Hepatocyte (in vitro differentiated cells): ENCODE results near the gene GPN1. TPM values are rescaled to one million over a fixed set of nuclear protein-coding genes. Genes with fewer than 3 reads are reported as not detected.
"Not testable (repeated sequence)": the region's sequence is repeated elsewhere in the genome, so short reads cannot be mapped to it uniquely, and the experiment has no call there.

ENCODE experiments used
- DNase-seq: peaks from one replicate; pipeline ENCODE4 v3.0.0-alpha.2; 2016; ENCODE audit warnings: low spot score
- H2AFZ ChIP-seq: fragments of 200-600 bp; sonication (generic); 2 replicates; pipeline ENCODE4 v1.6.0; 2016; ENCODE audit warnings: antibody characterized with exemption, mild to moderate bottlenecking
- H3K27ac ChIP-seq: fragments of 200-600 bp; sonication (generic); 2 replicates; pipeline ENCODE4 v1.5.1; 2016; ENCODE audit warnings: mild to moderate bottlenecking
- H3K27me3 ChIP-seq: fragments of 200-600 bp; sonication (generic); 2 replicates; pipeline ENCODE4 v1.6.1; 2016
- H3K36me3 ChIP-seq: fragments of 200-600 bp; sonication (generic); replicated peaks from 2 replicates; pipeline ENCODE4 v1.5.1; 2016; ENCODE audit warnings: low read depth; ENCODE audit not compliant: insufficient read depth
- H3K4me1 ChIP-seq: fragments of 200-600 bp; sonication (generic); 2 replicates; pipeline ENCODE4 v1.5.1; 2016; ENCODE audit warnings: mild to moderate bottlenecking, moderate library complexity; ENCODE audit not compliant: insufficient read depth
- H3K4me2 ChIP-seq: fragments of 200-600 bp; sonication (generic); 2 replicates; pipeline ENCODE4 v1.6.0; 2016
- H3K4me3 ChIP-seq: fragments of 200-600 bp; sonication (generic); 2 replicates; pipeline ENCODE4 v1.5.1; 2016; ENCODE audit warnings: mild to moderate bottlenecking
- H3K79me2 ChIP-seq: fragments of 200-600 bp; sonication (generic); 2 replicates; pipeline ENCODE4 v1.6.0; 2017; ENCODE audit warnings: mild to moderate bottlenecking
- H3K9me2 ChIP-seq: fragments of 200-600 bp; sonication (generic); replicated peaks from 2 replicates; pipeline ENCODE4 v1.6.0; 2017; ENCODE audit warnings: mild to moderate bottlenecking; ENCODE audit not compliant: insufficient read depth
- H3K9me3 ChIP-seq: fragments of 200-600 bp; sonication (generic); 2 replicates; pipeline ENCODE4 v1.5.1; 2016; ENCODE audit warnings: low read depth, mild to moderate bottlenecking
- H4K20me1 ChIP-seq: fragments of 200-600 bp; sonication (generic); 2 replicates; pipeline ENCODE4 v1.6.0; 2016; ENCODE audit warnings: mild to moderate bottlenecking; ENCODE audit not compliant: insufficient read depth, poor library complexity, severe bottlenecking
- EZH2 ChIP-seq: fragments of 200-600 bp; sonication (generic); IDR thresholded peaks from 2 replicates; pipeline ENCODE4 v1.6.1; 2016; ENCODE audit warnings: antibody characterized with exemption, mild to moderate bottlenecking, borderline replicate concordance
- EZH2phosphoT487 ChIP-seq: fragments of 200-600 bp; sonication (generic); IDR thresholded peaks from one replicate; pipeline ENCODE4 v1.6.1; 2018; ENCODE audit warnings: antibody characterized with exemption, mild to moderate bottlenecking, low read depth, moderate library complexity; ENCODE audit not compliant: unreplicated experiment, severe bottlenecking
- WGBS: methylation state at CpG from one replicate; pipeline ENCODE4 v1.1.6; 2016; ENCODE audit warnings: low lambda C conversion rate; ENCODE audit errors: missing lambda C conversion rate; 5-methylcytosine and 5-hydroxymethylcytosine counted together
- polyA plus RNA-seq: library from polyadenylated mRNA; unstranded; fragments of >200 nt; fragmentation: Nextera tagmentation; extraction: Ambion mirVana; gene quantifications from 2 replicates; pipeline ENCODE4 v1.2.1, GENCODE V29; 2016
- total RNA-seq: library from RNA; depleted of rRNA; stranded (reverse); fragments of >200 nt; gene quantifications from 2 replicates; pipeline ENCODE4 v1.2.3, GENCODE V29; 2014
- TF ChIP-seq, protein P1 (sequence below): fragments of 200-600 bp; sonication (generic); IDR thresholded peaks from 2 replicates; pipeline ENCODE4 v1.5.1; 2016; ENCODE audit warnings: antibody characterized with exemption, mild to moderate bottlenecking; ENCODE audit not compliant: poor library complexity

Gene GPN1
- total and polyA plus RNA-seq, 2 experiments from 2014 or later, result 35.8 to 46.7 TPM

- no peak for TF ChIP-seq EZH2
- TF ChIP-seq EZH2phosphoT487, result no peak
- TF ChIP-seq, protein P1, sequence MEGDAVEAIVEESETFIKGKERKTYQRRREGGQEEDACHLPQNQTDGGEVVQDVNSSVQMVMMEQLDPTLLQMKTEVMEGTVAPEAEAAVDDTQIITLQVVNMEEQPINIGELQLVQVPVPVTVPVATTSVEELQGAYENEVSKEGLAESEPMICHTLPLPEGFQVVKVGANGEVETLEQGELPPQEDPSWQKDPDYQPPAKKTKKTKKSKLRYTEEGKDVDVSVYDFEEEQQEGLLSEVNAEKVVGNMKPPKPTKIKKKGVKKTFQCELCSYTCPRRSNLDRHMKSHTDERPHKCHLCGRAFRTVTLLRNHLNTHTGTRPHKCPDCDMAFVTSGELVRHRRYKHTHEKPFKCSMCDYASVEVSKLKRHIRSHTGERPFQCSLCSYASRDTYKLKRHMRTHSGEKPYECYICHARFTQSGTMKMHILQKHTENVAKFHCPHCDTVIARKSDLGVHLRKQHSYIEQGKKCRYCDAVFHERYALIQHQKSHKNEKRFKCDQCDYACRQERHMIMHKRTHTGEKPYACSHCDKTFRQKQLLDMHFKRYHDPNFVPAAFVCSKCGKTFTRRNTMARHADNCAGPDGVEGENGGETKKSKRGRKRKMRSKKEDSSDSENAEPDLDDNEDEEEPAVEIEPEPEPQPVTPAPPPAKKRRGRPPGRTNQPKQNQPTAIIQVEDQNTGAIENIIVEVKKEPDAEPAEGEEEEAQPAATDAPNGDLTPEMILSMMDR, result peak; percentile 99
- Histone ChIP-seq H4K20me1 (no peaks in the 10 kb centered on the region), H3K4me1 (peaks cover 6% of the 10 kb centered on the region), H2AFZ (no peak overlapping the region), H3K4me3 (no peak overlapping the region), H3K27me3 (no peaks in the 10 kb centered on the region), H3K27ac (peak overlapping the region; percentile 94), H3K9me3 (no peaks in the 10 kb centered on the region), H3K36me3 (no peaks in the 10 kb centered on the region), H3K4me2 (no peak overlapping the region), H3K9me2 (no peaks in the 10 kb centered on the region), H3K79me2 (no peaks in the 10 kb centered on the region)
- peak; percentile 92 for DNase-seq
- WGBS, result 39% methylated on average over 9 of the region's 9 CpGs
These were observed 54.7 kb downstream of the GPN1 start for GRCh38 chr2:27683390-27684071.

DNA sequence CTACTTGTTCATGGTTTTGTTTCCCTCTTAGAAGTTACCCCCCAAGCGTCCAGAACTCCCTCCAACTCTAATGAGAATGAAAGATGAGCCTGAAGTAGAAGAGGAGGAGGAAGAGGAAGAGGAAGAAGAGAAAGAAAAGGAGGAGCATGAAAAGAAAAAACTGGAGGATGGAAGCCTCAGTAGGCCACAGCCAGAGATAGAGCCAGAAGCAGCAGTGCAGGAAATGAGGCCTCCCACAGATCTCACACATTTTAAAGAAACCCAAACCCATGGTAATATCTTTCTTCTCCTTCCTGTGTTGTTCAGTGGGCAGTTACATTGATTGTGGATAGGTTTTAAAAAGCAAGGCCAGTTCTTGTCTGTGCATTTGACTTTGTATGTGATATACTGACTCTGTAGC is 56.2 kb downstream of the GPN1 start:
- not testable (repeated sequence) for H3K36me3 ChIP-seq, H3K9me2 ChIP-seq, H3K79me2 ChIP-seq, H3K9me3 ChIP-seq, H2AFZ ChIP-seq, DNase-seq, H3K4me1 ChIP-seq, H3K27ac ChIP-seq, H3K4me2 ChIP-seq, H3K27me3 ChIP-seq, H3K4me3 ChIP-seq, H4K20me1 ChIP-seq
- 94% methylated on average over 1 of the region's 1 CpG for WGBS

- H4K20me1 ChIP-seq, result no peaks in the 10 kb centered on the region
- H2AFZ ChIP-seq, result no peak overlapping the region
- H3K36me3 ChIP-seq, result no peaks in the 10 kb centered on the region
- H3K4me1 ChIP-seq, result peaks cover 6% of the 10 kb centered on the region
- H3K27me3 ChIP-seq, result no peaks in the 10 kb centered on the region
- WGBS, result 99% methylated on average over 3 of the region's 3 CpGs
- H3K9me2 ChIP-seq, result no peaks in the 10 kb centered on the region
- no peaks in the 10 kb centered on the region for H3K79me2 ChIP-seq
- H3K4me3 ChIP-seq, result no peak overlapping the region
- H3K4me2 ChIP-seq, result no peak overlapping the region
- H3K27ac ChIP-seq, result no peak overlapping the region
- no peaks in the 10 kb centered on the region for H3K9me3 ChIP-seq
- no peak for DNase-seq
- TF ChIP-seq, protein P1, result no peak
- TF ChIP-seq EZH2phosphoT487, result no peak
- TF ChIP-seq EZH2, result no peak
These were observed 56.7 kb downstream of the GPN1 start for GRCh38 chr2:27685577-27685976.

- Histone ChIP-seq H4K20me1 (no peaks in the 10 kb centered on the region), H3K4me2 (no peak overlapping the region), H3K36me3 (no peaks in the 10 kb centered on the region), H3K27me3 (no peaks in the 10 kb centered on the region), H3K4me1 (peaks cover 6% of the 10 kb centered on the region), H3K4me3 (no peak overlapping the region), H3K9me2 (no peaks in the 10 kb centered on the region), H3K9me3 (no peaks in the 10 kb centered on the region), H3K27ac (no peak overlapping the region), H3K79me2 (no peaks in the 10 kb centered on the region), H2AFZ (no peak overlapping the region)
- DNase-seq, result no peak
- WGBS, result 96% methylated on average over 1 of the region's 1 CpG
- TF ChIP-seq EZH2phosphoT487, result no peak
- TF ChIP-seq, protein P1, result no peak
- no peak for TF ChIP-seq EZH2
These were observed 58.4 kb downstream of the GPN1 start for GRCh38 chr2:27687232-27687631.
